GM21786 (cell line): ENCODE measurements around the gene CROCC2.
A peak's percentile ranks its signal among the peaks of the same experiment; 100 is the strongest.

Experiments used
- ATAC-seq: cut with Tn5 transposase; IDR thresholded peaks from one replicate; pipeline ENCODE4 v1.9.1; 2021; ENCODE audit not compliant: unreplicated experiment

The CROCC2 gene

GRCh38 chr2:241034490-241035141 is 128.5 kb downstream of the CROCC2 start:
- ATAC-seq: no peak

DNA sequence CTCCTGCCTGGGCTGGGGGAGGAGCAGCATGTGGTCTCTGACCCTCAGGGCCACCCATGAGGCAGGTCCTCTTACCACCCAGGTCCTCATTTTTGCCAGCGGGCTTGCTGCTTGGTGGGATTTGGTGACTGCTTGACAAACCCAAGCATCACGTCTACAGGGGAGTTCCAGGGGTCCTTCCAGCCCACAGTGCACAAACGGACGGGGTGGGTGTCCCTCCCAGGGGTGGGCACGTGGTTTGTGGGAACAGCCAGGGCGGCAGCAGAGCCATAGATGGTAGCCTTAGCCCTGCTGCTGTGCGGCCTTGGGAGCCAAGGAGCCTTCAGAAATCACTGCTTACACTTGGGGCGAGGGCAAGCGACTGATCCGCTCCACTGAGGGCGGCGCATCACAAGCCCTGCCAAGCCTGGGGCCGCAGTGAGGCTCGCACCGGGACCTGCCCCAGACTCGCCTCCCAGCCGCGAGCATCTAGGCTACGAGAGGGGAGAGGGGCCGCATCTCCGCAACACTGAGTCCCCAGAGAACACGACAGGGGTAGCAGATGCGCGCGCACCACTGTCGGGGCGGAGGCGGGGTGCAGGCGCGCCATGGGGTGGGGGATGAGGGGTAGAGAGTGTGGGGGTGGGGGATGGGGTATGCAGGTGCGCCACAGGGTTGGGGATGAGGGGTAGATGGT is 129.1 kb downstream of the CROCC2 start:
- ATAC-seq: no peak

DNA sequence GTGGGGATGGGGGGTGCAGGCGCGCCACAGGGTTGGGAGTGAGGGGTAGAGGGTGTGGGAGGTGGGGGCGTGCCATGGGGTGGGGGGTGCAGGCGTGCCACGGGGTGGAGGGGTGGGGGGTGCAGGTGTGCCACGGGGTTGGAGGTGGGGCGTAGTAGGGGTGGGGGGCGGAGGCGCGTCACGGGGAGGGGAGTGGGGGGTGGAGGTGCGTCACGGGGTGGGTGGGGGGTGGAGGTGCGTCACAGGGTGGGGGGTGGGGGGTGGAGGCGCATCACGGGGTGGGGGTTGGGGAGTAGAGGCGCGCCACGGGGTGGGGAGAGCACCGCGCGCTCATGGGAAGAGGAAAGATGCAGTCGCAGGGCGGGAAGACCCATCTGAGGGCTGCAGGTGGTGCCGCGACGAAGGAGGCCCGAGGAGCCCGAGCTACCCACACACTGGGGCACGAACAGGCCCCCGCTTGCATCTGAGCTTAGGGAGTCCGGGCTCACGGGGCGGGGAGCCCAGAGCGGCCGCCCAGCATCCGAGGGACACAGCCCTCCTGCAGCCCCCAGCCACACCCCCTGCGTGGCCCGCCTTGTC is 129.8 kb downstream of the CROCC2 start:
- peak; percentile 11 for ATAC-seq

DNA sequence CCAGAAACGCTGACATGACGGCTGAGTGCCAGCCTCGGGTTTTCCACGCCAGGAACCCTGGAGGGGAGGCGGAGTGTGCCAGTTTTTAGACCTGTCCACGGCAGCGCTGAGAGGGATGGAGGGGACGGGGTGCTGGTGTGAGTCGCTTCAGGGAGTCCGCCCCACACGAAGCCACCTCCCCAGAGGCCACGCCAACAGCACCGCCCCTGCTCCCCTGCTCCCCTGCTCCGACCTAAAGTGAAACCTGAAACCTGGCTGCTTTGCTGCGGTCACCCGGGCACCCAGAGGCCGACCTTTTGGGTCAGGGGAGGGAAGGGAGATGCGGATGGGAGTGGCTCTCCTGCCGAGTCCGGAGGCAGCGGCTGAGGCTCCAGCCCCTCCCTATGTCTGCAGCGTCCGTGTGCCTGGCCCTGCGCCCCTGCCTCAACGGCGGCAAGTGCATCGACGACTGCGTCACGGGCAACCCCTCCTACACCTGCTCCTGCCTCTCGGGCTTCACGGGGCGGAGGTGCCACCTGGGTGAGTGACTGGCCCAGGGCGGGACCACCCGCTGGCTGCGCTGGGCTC is 130.3 kb downstream of the CROCC2 start:
- ATAC-seq: peak; percentile 73

DNA sequence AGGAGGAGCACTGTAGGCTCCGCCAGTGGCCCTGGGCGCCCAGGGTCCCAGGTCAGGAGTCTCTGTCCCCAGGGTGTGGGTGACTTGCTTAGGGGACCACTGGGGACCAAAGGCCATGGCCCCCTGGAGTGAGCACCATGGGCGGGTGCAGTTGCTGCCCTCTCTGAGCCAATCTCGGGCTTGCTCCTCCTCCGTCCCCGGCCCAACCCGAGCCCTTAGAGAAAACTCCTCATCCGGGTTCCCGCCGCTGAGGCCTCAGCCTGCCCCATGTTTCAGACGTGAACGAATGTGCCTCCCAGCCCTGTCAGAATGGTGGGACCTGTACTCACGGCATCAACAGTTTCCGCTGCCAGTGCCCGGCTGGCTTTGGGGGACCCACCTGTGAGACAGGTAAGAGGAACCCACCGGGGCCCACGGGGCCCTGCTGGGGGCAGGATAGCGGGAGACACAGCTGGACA is 130.9 kb downstream of the CROCC2 start:
- ATAC-seq: peak; percentile 1

DNA sequence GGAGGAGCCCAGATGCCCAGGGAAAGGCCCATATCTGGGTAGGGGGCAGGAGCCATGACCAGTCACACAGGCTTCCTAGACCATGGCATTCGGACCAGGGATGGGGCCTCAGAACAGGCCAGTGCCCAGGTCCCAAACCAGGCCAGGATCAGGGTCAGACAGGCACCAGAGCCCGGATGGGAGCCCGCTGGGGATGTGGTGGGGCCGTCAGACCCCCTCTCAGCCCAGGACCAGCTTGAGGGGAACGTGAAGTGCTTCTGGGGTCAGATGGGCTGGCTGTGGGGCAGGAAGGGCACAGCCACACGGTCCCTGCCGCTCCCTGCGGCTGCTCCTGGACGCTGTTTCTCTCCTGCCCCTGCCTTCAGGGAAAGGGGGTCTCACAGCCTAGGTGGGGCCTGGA is 131.4 kb downstream of the CROCC2 start:
- ATAC-seq: no peak

GRCh38 chr2:241038374-241039180 is 132.4 kb downstream of the CROCC2 start:
- ATAC-seq: no peak

DNA sequence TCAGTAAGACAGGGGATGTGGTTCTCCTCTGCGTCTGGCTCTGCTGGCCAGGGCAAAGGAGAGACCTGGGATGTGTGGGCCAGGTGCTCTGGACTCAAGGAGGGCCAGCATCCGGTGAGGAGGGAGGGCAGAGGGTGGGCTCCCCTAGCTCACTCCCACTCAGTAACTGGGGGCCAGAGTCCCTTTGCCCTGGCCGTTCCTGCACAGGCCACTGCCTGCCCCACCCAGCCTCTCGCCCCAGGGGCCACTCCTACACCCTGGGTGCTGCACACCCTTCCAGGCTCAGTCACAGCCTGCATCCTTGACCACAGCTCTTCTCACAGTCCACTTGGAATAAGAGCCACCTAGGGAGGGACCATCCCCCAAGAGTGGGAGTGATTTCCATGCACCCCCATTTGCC is 133.3 kb downstream of the CROCC2 start:
- ATAC-seq: no peak

- no peak for ATAC-seq
These were observed 134.1 kb downstream of the CROCC2 start for GRCh38 chr2:241040081-241040803.

GRCh38 chr2:241041589-241042158 is 135.5 kb downstream of the CROCC2 start:
- ATAC-seq: peak; percentile 78
